ENCODE results near the gene SNCB.

GRCh38 chr5:176671399-176671798 is 41.1 kb upstream of the SNCB start:
- TF ChIP-seq POLR2AphosphoS5 (IDR thresholded peaks at IDR 0.05; ENCODE audit: low read depth, low read length) = no peak
- no peak for TF ChIP-seq REST (IDR thresholded peaks at IDR 0.05; ENCODE audit: insufficient read depth in 1 of 2, low read depth in 2 of 2, low read length in 2 of 2)
- no peak for TF ChIP-seq TAF1 (IDR thresholded peaks at IDR 0.05; ENCODE audit: borderline replicate concordance, insufficient read depth, low read length)
- no peak for TF ChIP-seq SIN3A (IDR thresholded peaks at IDR 0.05; ENCODE audit: borderline replicate concordance, insufficient read depth, low read length)
- TF ChIP-seq FOXP2 (optimal IDR thresholded peaks at IDR 0.05; ENCODE audit: borderline replicate concordance, extremely low read depth, extremely low read length, insufficient read depth) = no peak

Data from PFSK-1 (cell line).